ENCODE measurements around the gene COX6B2.

- TF ChIP-seq GATA3 (IDR thresholded peaks at IDR 0.05; ENCODE audit: low read depth, low read length) (no peak), GATA2 (IDR thresholded peaks at IDR 0.05; ENCODE audit: low read depth, low read length) (no peak)
Observed at GRCh38 chr19:55389386-55390317, 35.1 kb upstream of the COX6B2 start.

Data from SH-SY5Y (cell line).